Dermis microvascular lymphatic vessel endothelial cell (primary cell): ENCODE measurements around the gene ZNF385C. TPM values are rescaled to one million over a fixed set of nuclear protein-coding genes. Genes with fewer than 3 reads are reported as not detected.

Experiments used
- DNase-seq, 2 donors: peaks; one replicate each; pipeline versions ENCODE4 v3.0.0 to v3.0.0-alpha.2; 2010; ENCODE audit warnings: low read depth in 2 of 2
- total RNA-seq: library from RNA; depleted of rRNA; stranded (reverse); fragments of >200 nt; gene quantifications from 2 replicates; pipeline ENCODE4 v1.2.1, GENCODE V29; 2014

The ZNF385C gene
- total RNA-seq, 1 donor from 2014 or later, result under 0.01 TPM

- no peak for DNase-seq
Observed at GRCh38 chr17:42051645-42052044, 46.6 kb downstream of the ZNF385C start.

GRCh38 chr17:42051013-42051400, 47.3 kb downstream of the ZNF385C start:
- DNase-seq, result no peak

- peak in 1 of 2 donors; percentile 43 for DNase-seq
Observed at GRCh38 chr17:42050393-42051012, 47.8 kb downstream of the ZNF385C start, which contains the start of gene C17orf113. C17orf113 (minus strand) TSS chr17:42050601; CDS start chr17:42043376, 7,225 bp downstream.

GRCh38 chr17:42049834-42050392, 48.4 kb downstream of the ZNF385C start:
- DNase-seq, result no peak

GRCh38 chr17:42047343-42047742, 50.9 kb downstream of the ZNF385C start:
- no peak for DNase-seq

- DNase-seq, result no peak
Observed at GRCh38 chr17:42045719-42046118, 52.6 kb downstream of the ZNF385C start.

GRCh38 chr17:42042598-42043319, 55.5 kb downstream of the ZNF385C start:
- no peak for DNase-seq

GRCh38 chr17:42041619-42042018, 56.7 kb downstream of the ZNF385C start:
- no peak for DNase-seq

- DNase-seq, result no peak
Observed at GRCh38 chr17:42040818-42041217, 57.5 kb downstream of the ZNF385C start.

- peak in 1 of 2 donors; percentile 14 for DNase-seq
Observed at GRCh38 chr17:42039794-42040763, 58.2 kb downstream of the ZNF385C start.

- DNase-seq, result no peak
Observed at GRCh38 chr17:42038221-42038973, 59.9 kb downstream of the ZNF385C start.

- DNase-seq, result no peak
Observed at GRCh38 chr17:42034059-42034458, 64.2 kb downstream of the ZNF385C start.

GRCh38 chr17:42031584-42031983, 66.7 kb downstream of the ZNF385C start:
- no peak for DNase-seq

- no peak for DNase-seq
Observed at GRCh38 chr17:42028791-42029127, 69.5 kb downstream of the ZNF385C start.

GRCh38 chr17:42027961-42028790, 70.1 kb downstream of the ZNF385C start:
- DNase-seq, result no peak

- DNase-seq, result no peak
Observed at GRCh38 chr17:42027590-42027889, 70.7 kb downstream of the ZNF385C start.

- no peak for DNase-seq
Observed at GRCh38 chr17:42026857-42027589, 71.2 kb downstream of the ZNF385C start.

GRCh38 chr17:42025936-42026335, 72.3 kb downstream of the ZNF385C start:
- DNase-seq, result no peak

- no peak for DNase-seq
Observed at GRCh38 chr17:42025191-42025579, 73.1 kb downstream of the ZNF385C start.
